Measurements from ENCODE around the gene PDP2. TPM values are rescaled to one million over a fixed set of nuclear protein-coding genes. Genes with fewer than 3 reads are reported as not detected.

The PDP2 gene
- total RNA-seq, 1 donor: 6.2 TPM

DNA sequence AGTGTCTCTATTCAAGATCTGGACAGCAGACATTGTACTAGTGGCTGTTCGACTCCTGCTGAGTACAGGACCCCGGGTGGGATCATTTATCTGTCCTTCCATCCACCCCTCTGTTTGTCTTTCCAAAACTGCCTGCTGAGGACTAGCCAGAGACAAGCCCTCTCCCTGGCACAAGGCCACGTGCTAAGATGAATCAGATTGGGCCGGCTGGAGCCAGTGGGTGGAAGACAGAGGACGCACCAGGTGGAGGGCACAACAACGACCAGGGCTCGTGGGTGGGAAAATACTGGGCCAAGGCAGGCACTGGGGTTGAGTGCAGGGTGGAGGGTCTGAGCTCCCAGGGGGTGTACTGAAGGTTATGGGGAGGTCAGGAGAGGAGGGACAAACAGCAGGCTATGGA lies 37.5 kb upstream of the PDP2 start:
- no peak for DNase-seq (ENCODE audit: low read depth)
- H3K4me3 ChIP-seq (ENCODE audit: low read depth, low read length): no peak overlapping the region
- TF ChIP-seq, protein P1, sequence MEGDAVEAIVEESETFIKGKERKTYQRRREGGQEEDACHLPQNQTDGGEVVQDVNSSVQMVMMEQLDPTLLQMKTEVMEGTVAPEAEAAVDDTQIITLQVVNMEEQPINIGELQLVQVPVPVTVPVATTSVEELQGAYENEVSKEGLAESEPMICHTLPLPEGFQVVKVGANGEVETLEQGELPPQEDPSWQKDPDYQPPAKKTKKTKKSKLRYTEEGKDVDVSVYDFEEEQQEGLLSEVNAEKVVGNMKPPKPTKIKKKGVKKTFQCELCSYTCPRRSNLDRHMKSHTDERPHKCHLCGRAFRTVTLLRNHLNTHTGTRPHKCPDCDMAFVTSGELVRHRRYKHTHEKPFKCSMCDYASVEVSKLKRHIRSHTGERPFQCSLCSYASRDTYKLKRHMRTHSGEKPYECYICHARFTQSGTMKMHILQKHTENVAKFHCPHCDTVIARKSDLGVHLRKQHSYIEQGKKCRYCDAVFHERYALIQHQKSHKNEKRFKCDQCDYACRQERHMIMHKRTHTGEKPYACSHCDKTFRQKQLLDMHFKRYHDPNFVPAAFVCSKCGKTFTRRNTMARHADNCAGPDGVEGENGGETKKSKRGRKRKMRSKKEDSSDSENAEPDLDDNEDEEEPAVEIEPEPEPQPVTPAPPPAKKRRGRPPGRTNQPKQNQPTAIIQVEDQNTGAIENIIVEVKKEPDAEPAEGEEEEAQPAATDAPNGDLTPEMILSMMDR (IDR thresholded peaks at IDR 0.05; ENCODE audit: insufficient read depth, low read length): no peak

DNA sequence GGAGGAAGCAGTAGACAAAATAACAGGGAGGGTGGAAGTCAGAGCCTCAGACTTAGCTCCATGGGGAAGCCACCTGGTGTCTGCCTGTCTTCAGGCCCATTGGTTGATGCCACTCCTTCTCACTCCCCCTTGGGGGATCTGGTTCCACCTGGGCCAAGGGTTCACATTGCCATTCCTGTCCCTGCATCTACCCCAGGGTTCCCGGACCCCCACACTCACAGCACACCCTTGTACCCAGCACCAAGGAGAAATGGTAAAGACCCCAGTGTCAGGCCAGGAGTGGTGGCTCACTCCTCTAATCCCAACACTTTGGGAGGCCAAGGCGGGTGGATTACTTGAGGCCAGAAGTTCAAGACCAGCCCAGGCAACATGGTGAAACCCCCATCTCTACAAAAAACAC lies 37.1 kb upstream of the PDP2 start:
- TF ChIP-seq, protein P1 (IDR thresholded peaks at IDR 0.05; ENCODE audit: insufficient read depth, low read length): no peak
- no peak for DNase-seq (ENCODE audit: low read depth)
- no peak overlapping the region for H3K4me3 ChIP-seq (ENCODE audit: low read depth, low read length)

DNA sequence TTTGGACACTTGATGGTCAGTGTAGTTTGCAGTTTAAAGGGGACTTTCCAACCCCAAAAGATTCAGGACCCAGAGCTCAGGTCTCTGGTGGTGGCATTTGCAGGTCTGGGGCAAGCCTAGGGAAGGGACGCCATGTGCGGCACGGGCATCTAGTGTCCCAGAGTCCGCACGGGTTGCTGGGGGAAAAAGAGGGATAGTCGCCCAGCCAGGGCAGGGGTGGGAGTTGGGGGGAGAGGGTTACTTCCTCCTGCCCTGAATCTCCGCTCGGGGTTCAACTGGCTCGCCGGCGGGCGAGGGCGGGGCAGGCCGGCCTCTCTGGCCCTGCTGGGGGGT lies 36.3 kb upstream of the PDP2 start:
- TF ChIP-seq, protein P1 (IDR thresholded peaks at IDR 0.05; ENCODE audit: insufficient read depth, low read length): no peak
- no peak for DNase-seq (ENCODE audit: low read depth)
- H3K4me3 ChIP-seq (ENCODE audit: low read depth, low read length): no peak overlapping the region

DNA sequence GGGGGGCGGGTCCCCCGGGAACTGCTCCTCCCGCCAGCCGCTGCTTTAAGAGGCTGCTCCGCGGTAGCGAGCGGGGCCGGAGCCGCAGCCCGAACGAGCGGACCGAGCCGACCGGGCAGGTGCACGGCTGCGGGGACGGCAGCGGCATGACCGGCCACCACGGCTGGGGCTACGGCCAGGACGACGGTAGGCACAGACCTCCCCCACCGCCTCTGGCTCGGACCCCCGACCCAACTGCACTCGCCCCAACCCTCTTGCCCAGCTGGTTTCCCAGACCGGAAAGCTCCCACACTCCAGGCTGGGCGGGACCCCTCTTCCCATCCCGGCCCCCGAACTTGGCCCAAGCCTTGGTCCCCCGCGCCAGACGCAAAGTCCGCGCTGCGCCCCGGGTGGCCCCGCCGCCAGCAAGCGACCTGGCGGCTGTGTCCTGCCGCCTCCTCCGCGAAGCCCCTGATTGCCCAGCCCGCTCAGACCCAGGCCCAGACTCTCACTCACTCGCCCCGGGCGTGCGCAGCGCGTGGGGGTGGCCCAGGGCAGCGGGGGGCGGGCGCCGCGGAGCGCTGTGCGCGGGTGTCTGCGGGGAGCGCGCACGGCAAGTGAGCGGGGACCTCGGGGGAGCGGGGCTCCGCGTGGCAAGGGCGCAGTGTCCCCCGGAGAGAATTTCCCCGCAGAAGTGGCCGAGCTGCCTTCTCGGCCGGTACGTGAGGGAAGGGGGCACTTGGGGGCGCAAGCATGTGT lies 35.8 kb upstream of the PDP2 start, which contains the start of gene CA7:
Gene CA7, plus strand, starts transcription at position 73 of the 738 bp plus-strand sequence. Its CDS starts 74 bp downstream, at position 147.
- no peak for DNase-seq (ENCODE audit: low read depth)
- TF ChIP-seq, protein P1 (IDR thresholded peaks at IDR 0.05; ENCODE audit: insufficient read depth, low read length): no peak
- H3K4me3 ChIP-seq (ENCODE audit: low read depth, low read length): peak within 1 kb of the TSS; percentile 50

DNA sequence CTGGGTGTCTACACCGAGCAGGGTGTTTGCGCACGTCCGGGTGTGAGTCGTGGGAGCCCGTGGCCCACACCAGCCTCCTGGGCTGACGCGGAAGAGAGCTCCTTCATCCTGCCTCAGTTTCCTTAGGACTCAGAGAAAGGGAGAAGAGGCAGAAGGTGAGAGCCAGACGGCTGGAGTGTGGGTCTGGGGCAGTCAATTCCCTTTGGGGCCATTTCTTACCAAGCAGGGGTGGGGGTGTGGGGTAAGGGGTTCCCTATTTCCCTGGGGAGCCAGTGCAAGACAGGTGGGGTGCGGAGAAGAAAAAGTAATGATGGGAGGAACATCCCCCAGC lies 35.3 kb upstream of the PDP2 start:
- DNase-seq (ENCODE audit: low read depth): no peak
- peak overlapping the region; percentile 50 for H3K4me3 ChIP-seq (ENCODE audit: low read depth, low read length)
- TF ChIP-seq, protein P1 (IDR thresholded peaks at IDR 0.05; ENCODE audit: insufficient read depth, low read length): no peak

DNA sequence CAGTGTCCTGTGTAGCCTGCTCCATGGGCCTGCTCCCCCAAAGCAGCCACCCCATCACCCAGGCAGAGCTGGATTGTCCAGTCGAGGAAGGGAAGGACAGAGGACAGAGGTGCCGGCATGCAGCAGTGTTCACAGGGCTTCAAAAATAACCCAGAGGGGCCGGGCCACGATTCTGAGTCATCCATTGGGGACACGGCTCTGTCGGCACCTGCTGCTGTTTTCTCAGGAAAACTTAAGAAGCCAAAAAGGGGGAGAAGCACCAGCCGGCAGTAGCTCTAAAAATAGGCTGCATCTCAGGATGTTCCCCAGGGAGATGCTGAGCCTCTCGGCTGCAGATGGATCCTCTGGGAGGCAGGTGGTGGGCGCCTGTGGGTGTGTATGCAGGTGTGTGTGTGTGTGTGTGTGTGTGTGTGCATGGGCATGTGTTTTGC lies 34.5 kb upstream of the PDP2 start:
- TF ChIP-seq, protein P1 (IDR thresholded peaks at IDR 0.05; ENCODE audit: insufficient read depth, low read length): no peak
- H3K4me3 ChIP-seq (ENCODE audit: low read depth, low read length): no peak overlapping the region
- DNase-seq (ENCODE audit: low read depth): no peak

DNA sequence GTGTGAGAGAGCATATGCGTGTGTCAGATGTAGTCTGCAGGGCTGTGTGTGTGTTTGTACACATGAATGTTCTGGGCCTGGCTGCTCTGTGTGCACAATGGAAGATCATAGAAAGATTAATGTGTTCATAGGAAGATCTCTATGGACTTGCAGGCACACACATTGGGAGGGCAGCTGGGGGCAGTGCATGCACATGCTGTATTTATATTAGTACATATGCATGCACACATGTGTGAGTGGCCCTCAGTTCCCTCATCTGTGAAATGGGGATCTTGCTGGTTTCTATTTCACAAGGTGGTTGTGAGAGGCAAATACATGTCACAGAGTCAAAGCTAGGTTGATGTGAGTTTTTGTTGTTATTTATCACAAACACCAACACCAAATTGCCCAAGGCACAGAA lies 34.0 kb upstream of the PDP2 start:
- TF ChIP-seq, protein P1 (IDR thresholded peaks at IDR 0.05; ENCODE audit: insufficient read depth, low read length): no peak
- no peak for DNase-seq (ENCODE audit: low read depth)
- H3K4me3 ChIP-seq (ENCODE audit: low read depth, low read length): no peak overlapping the region
